Neural progenitor cell (in vitro differentiated cells): Measurements from ENCODE around the gene PLXNA4. TPM values are rescaled to one million over a fixed set of nuclear protein-coding genes. Genes with fewer than 3 reads are reported as not detected.

Source experiments
- DNase-seq: peaks from one replicate; pipeline ENCODE4 v3.0.0-alpha.2; 2016; ENCODE audit warnings: low spot score
- H2AFZ ChIP-seq: fragments of 200-600 bp; sonication (generic); replicated peaks from 2 replicates; pipeline ENCODE4 v1.6.1; 2016; ENCODE audit warnings: antibody characterized with exemption
- H3F3A ChIP-seq: fragments of 200-600 bp; sonication (generic); 2 replicates; pipeline ENCODE4 v1.6.1; 2016; ENCODE audit warnings: antibody characterized with exemption, low read depth
- H3K27ac ChIP-seq: fragments of 200-600 bp; sonication (generic); 2 replicates; pipeline ENCODE4 v1.5.1; 2016; ENCODE audit warnings: mild to moderate bottlenecking
- H3K27me3 ChIP-seq: fragments of 200-600 bp; sonication (generic); 2 replicates; pipeline ENCODE4 v1.6.1; 2016; ENCODE audit warnings: mild to moderate bottlenecking, moderate library complexity
- H3K36me3 ChIP-seq: fragments of 200-600 bp; sonication (generic); 2 replicates; pipeline ENCODE4 v1.5.1; 2016
- H3K4me1 ChIP-seq: fragments of 200-600 bp; sonication (generic); 2 replicates; pipeline ENCODE4 v1.6.1; 2016; ENCODE audit warnings: mixed run types
- H3K4me2 ChIP-seq: fragments of 200-600 bp; sonication (generic); 2 replicates; pipeline ENCODE4 v1.6.1; 2016
- H3K4me3 ChIP-seq: fragments of 200-600 bp; sonication (generic); 2 replicates; pipeline ENCODE4 v1.5.1; 2016
- H3K79me2 ChIP-seq: fragments of 200-600 bp; sonication (generic); 2 replicates; pipeline ENCODE4 v1.6.1; 2016; ENCODE audit warnings: low read depth
- H3K9ac ChIP-seq: fragments of 200-600 bp; sonication (generic); 2 replicates; pipeline ENCODE4 v1.6.1; 2016
- H3K9me3 ChIP-seq: fragments of 200-600 bp; sonication (generic); 2 replicates; pipeline ENCODE4 v1.5.1; 2016; ENCODE audit warnings: low read depth
- H4K20me1 ChIP-seq: fragments of 200-600 bp; sonication (generic); 2 replicates; pipeline ENCODE4 v1.6.1; 2016; ENCODE audit warnings: low read depth
- H3K27ac Mint-ChIP-seq: 3 replicates; pipeline ENCODE4 v1.8.0; 2021; ENCODE audit warnings: mixed read lengths
- H3K27me3 Mint-ChIP-seq: 2 replicates; pipeline ENCODE4 v1.8.0; 2022; ENCODE audit warnings: low read depth, mild to moderate bottlenecking, inconsistent platforms, moderate library complexity, mixed read lengths; ENCODE audit not compliant: insufficient read depth
- H3K36me3 Mint-ChIP-seq: 3 replicates; pipeline ENCODE4 v1.8.0; 2021; ENCODE audit warnings: mixed read lengths
- H3K4me1 Mint-ChIP-seq: 3 replicates; pipeline ENCODE4 v1.8.0; 2021; ENCODE audit warnings: mixed read lengths
- H3K4me3 Mint-ChIP-seq: 3 replicates; pipeline ENCODE4 v1.8.0; 2021; ENCODE audit warnings: mild to moderate bottlenecking, moderate library complexity, mixed read lengths
- H3K9me3 Mint-ChIP-seq: 3 replicates; pipeline ENCODE4 v1.8.0; 2020; ENCODE audit warnings: mixed read lengths
- EZH2 ChIP-seq: fragments of 200-600 bp; sonication (generic); IDR thresholded peaks from 2 replicates; pipeline ENCODE4 v1.6.1; 2017; ENCODE audit warnings: antibody characterized with exemption, mild to moderate bottlenecking, moderate library complexity
- EZH2phosphoT487 ChIP-seq: fragments of 200-600 bp; sonication (generic); IDR thresholded peaks from 2 replicates; pipeline ENCODE4 v1.6.1; 2017; ENCODE audit warnings: antibody characterized with exemption
- total RNA-seq: library from RNA; depleted of rRNA; stranded (reverse); fragments of >200 nt; gene quantifications from 2 replicates; pipeline ENCODE4 v1.2.3, GENCODE V29; 2015; ENCODE audit warnings: low replicate concordance
- TF ChIP-seq, protein P1 (sequence below): fragments of 200-600 bp; sonication (generic); IDR thresholded peaks from 2 replicates; pipeline ENCODE4 v1.5.1; 2017; ENCODE audit warnings: antibody characterized with exemption, mild to moderate bottlenecking

The PLXNA4 gene
- total RNA-seq, 1 donor from 2014 or later, result 0.49 TPM

DNA sequence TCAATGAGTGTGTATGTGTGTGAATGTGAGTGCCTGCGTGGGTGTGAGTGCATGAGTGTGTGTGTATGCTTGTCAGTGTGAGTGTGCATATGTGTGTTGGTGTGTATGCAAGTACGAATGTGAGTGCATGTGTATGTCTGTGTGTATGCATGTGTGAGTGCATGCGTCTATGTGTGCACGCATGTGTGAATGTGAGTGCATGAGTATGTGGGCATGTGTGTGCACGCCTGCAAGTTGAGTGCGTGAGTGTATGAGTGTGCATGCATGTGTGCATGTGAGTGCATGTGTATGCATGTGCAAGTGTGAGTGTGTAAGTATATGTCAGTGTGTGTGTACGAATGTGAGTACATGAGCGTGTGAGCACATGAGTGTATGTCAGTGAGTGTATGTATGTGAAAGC, 399.6 kb downstream of the PLXNA4 start:
- DNase-seq, result no peak
- no peaks in the 10 kb centered on the region for H3F3A ChIP-seq
- H3K36me3 ChIP-seq, result no peaks in the 10 kb centered on the region
- TF ChIP-seq EZH2phosphoT487, result no peak
- TF ChIP-seq EZH2, result no peak
- TF ChIP-seq, protein P1, sequence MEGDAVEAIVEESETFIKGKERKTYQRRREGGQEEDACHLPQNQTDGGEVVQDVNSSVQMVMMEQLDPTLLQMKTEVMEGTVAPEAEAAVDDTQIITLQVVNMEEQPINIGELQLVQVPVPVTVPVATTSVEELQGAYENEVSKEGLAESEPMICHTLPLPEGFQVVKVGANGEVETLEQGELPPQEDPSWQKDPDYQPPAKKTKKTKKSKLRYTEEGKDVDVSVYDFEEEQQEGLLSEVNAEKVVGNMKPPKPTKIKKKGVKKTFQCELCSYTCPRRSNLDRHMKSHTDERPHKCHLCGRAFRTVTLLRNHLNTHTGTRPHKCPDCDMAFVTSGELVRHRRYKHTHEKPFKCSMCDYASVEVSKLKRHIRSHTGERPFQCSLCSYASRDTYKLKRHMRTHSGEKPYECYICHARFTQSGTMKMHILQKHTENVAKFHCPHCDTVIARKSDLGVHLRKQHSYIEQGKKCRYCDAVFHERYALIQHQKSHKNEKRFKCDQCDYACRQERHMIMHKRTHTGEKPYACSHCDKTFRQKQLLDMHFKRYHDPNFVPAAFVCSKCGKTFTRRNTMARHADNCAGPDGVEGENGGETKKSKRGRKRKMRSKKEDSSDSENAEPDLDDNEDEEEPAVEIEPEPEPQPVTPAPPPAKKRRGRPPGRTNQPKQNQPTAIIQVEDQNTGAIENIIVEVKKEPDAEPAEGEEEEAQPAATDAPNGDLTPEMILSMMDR, result no peak
- no peaks in the 10 kb centered on the region for H3K9me3 Mint-ChIP-seq
- H3K9ac ChIP-seq, result no peak overlapping the region
- no peak overlapping the region for H3K4me3 Mint-ChIP-seq
- H3K36me3 Mint-ChIP-seq, result no peaks in the 10 kb centered on the region
- H3K27ac Mint-ChIP-seq, result no peak overlapping the region
- H4K20me1 ChIP-seq, result no peaks in the 10 kb centered on the region
- H3K4me3 ChIP-seq, result no peak overlapping the region
- peaks cover 6% of the 10 kb centered on the region for H3K27me3 Mint-ChIP-seq
- no peak overlapping the region for H3K27ac ChIP-seq
- no peak overlapping the region for H2AFZ ChIP-seq
- peaks cover 3% of the 10 kb centered on the region for H3K4me1 Mint-ChIP-seq
- no peaks in the 10 kb centered on the region for H3K9me3 ChIP-seq
- H3K79me2 ChIP-seq, result no peaks in the 10 kb centered on the region
- no peaks in the 10 kb centered on the region for H3K4me1 ChIP-seq
- H3K4me2 ChIP-seq, result no peak overlapping the region
- H3K27me3 ChIP-seq, result no peaks in the 10 kb centered on the region

DNA sequence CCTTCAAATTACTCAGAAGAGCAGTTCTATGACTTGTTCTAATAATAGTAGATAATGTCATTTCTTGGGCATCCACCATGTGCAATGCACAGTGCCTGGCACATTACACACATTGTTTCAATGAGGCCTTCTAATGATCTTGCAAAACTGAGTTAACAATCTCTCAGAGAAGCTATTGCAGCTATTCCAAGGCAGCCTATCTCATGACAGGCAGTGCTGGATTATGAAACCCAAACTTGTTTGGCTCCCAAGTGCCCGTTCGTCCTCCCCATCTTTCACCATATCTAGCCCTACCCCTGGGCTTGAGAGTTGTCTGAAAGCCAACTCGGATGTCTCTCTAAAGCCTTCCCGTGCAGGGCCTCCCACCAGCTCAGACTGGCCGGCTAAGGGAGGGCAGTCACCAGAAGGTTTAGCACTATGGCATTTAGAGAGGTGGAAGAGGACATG, 405.1 kb downstream of the PLXNA4 start:
- H3K9me3 Mint-ChIP-seq, result no peaks in the 10 kb centered on the region
- Histone ChIP-seq H3K4me2 (no peak overlapping the region), H3K27ac (no peak overlapping the region), H3K36me3 (no peaks in the 10 kb centered on the region), H3K4me3 (no peak overlapping the region), H3K9ac (no peak overlapping the region), H3F3A (no peaks in the 10 kb centered on the region), H2AFZ (no peak overlapping the region), H3K4me1 (no peaks in the 10 kb centered on the region), H3K27me3 (no peaks in the 10 kb centered on the region), H4K20me1 (no peaks in the 10 kb centered on the region), H3K9me3 (no peaks in the 10 kb centered on the region), H3K79me2 (no peaks in the 10 kb centered on the region)
- no peaks in the 10 kb centered on the region for H3K36me3 Mint-ChIP-seq
- H3K4me1 Mint-ChIP-seq, result no peaks in the 10 kb centered on the region
- DNase-seq, result no peak
- TF ChIP-seq, protein P1, result no peak
- TF ChIP-seq EZH2 (no peak), EZH2phosphoT487 (no peak)
- no peak overlapping the region for H3K4me3 Mint-ChIP-seq
- no peak overlapping the region for H3K27ac Mint-ChIP-seq
- peaks cover 6% of the 10 kb centered on the region for H3K27me3 Mint-ChIP-seq

DNA sequence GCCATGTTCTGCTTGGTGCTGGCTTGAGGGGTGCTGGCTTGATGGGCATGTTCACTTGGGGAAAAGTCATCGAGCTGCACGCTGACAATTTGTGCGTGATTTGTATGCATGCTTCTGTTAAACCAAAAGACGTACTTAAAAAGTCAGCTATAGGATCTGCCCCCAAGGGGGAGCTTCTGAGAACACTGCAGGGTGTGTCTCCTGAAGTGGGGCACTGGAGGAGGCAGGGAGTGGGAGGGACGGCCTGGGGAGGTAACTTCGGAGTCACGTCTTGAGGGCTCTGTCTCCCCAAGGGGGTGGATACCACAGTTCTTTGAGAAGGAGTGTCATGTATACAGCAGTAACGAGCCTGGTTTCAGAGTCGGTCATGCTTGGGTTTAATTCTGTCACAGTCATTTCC, 406.5 kb downstream of the PLXNA4 start:
- Mint-ChIP-seq H3K36me3 (no peaks in the 10 kb centered on the region), H3K27me3 (peaks cover 3% of the 10 kb centered on the region), H3K4me3 (no peak overlapping the region), H3K4me1 (peaks cover 7% of the 10 kb centered on the region), H3K9me3 (no peaks in the 10 kb centered on the region), H3K27ac (no peak overlapping the region)
- no peaks in the 10 kb centered on the region for H3K36me3 ChIP-seq
- no peak overlapping the region for H2AFZ ChIP-seq
- no peaks in the 10 kb centered on the region for H3K27me3 ChIP-seq
- H3K4me3 ChIP-seq, result no peak overlapping the region
- no peak overlapping the region for H3K9ac ChIP-seq
- no peak overlapping the region for H3K27ac ChIP-seq
- no peaks in the 10 kb centered on the region for H4K20me1 ChIP-seq
- peaks cover 3% of the 10 kb centered on the region for H3K4me1 ChIP-seq
- no peaks in the 10 kb centered on the region for H3K79me2 ChIP-seq
- H3K4me2 ChIP-seq, result no peak overlapping the region
- no peak for DNase-seq
- no peaks in the 10 kb centered on the region for H3K9me3 ChIP-seq
- TF ChIP-seq EZH2, result no peak
- no peak for TF ChIP-seq EZH2phosphoT487
- TF ChIP-seq, protein P1, result no peak
- H3F3A ChIP-seq, result no peaks in the 10 kb centered on the region
